GM12878 (cell line): ENCODE results near the gene MSL2. TPM values are rescaled to one million over a fixed set of nuclear protein-coding genes. Genes with fewer than 3 reads are reported as not detected.

ENCODE experiments used
- BACH1 ChIP-seq: fragments of 450-650 bp; IDR thresholded peaks from 2 replicates; pipeline ENCODE4 v1.6.1; 2017; ENCODE audit warnings: mild to moderate bottlenecking, borderline replicate concordance
- CHD1 ChIP-seq: IDR thresholded peaks from 2 replicates; pipeline ENCODE4 v1.6.1; 2012; ENCODE audit warnings: low read depth, low read length, improper control_type of control experiment
- ETV6 ChIP-seq, 2 experiments: fragments of 450-650 bp in 1 of 2; IDR thresholded peaks in 1 of 2; conservative IDR thresholded peaks in 1 of 2; 2 replicates each; pipeline ENCODE4 v1.6.1; 2014; ENCODE audit warnings: antibody characterized with exemption in 1 of 2, borderline replicate concordance in 1 of 2, low read depth in 1 of 2, mild to moderate bottlenecking in 1 of 2, moderate library complexity in 1 of 2
- FOS ChIP-seq: IDR thresholded peaks from 3 replicates; pipeline ENCODE4 v1.6.1; 2011; ENCODE audit warnings: borderline replicate concordance; ENCODE audit not compliant: insufficient read length; ENCODE audit errors: extremely low read depth
- IRF4 ChIP-seq: IDR thresholded peaks from 2 replicates; pipeline ENCODE4 v1.6.1; 2011; ENCODE audit warnings: low read depth, low read length
- KAT2A ChIP-seq: conservative IDR thresholded peaks from 2 replicates; pipeline ENCODE4 v1.6.1; 2011; ENCODE audit warnings: low read depth, low read length; ENCODE audit not compliant: control insufficient read depth
- LARP7 ChIP-seq: fragments of 450-650 bp; IDR thresholded peaks from 2 replicates; pipeline ENCODE4 v1.6.1; 2017; ENCODE audit warnings: mild to moderate bottlenecking
- RAD21 ChIP-seq: IDR thresholded peaks from 2 replicates; pipeline ENCODE4 v1.6.1; 2011; ENCODE audit warnings: mild to moderate bottlenecking, low read depth, low read length, moderate library complexity; ENCODE audit not compliant: insufficient read depth
- RBBP5 ChIP-seq: fragments of 200-600 bp; sonication (generic); conservative IDR thresholded peaks from 2 replicates; pipeline ENCODE4 v1.6.1; 2016
- RUNX3 ChIP-seq: IDR thresholded peaks from 2 replicates; pipeline ENCODE4 v1.6.1; 2012; ENCODE audit warnings: low read length, inconsistent platforms
- SP1 ChIP-seq: IDR thresholded peaks from one replicate; pipeline ENCODE4 v1.6.1; 2011; ENCODE audit warnings: low read depth, low read length
- SREBF2 ChIP-seq: IDR thresholded peaks from 2 replicates; pipeline ENCODE4 v1.6.1; 2012; ENCODE audit warnings: mild to moderate bottlenecking, low read length
- SUPT20H ChIP-seq: IDR thresholded peaks from 2 replicates; pipeline ENCODE4 v1.6.1; 2011; ENCODE audit warnings: low read depth, mild to moderate bottlenecking, low read length, moderate library complexity, borderline replicate concordance; ENCODE audit not compliant: control insufficient read depth
- SUZ12 ChIP-seq: fragments of 200-600 bp; sonication (generic); IDR thresholded peaks from one replicate; pipeline ENCODE4 v1.6.1; 2018; ENCODE audit warnings: antibody characterized with exemption, mild to moderate bottlenecking; ENCODE audit not compliant: unreplicated experiment
- TBL1XR1 ChIP-seq: IDR thresholded peaks from 2 replicates; pipeline ENCODE4 v1.6.1; 2012; ENCODE audit warnings: low read depth, low read length, improper control_type of control experiment
- TCF12 ChIP-seq: IDR thresholded peaks from 2 replicates; pipeline ENCODE4 v1.6.1; 2011; ENCODE audit warnings: low read depth, mild to moderate bottlenecking, low read length
- TCF3 ChIP-seq: IDR thresholded peaks from 2 replicates; pipeline ENCODE4 v1.6.1; 2012; ENCODE audit warnings: low read depth, mild to moderate bottlenecking, low read length, borderline replicate concordance; ENCODE audit not compliant: insufficient read depth
- WRNIP1 ChIP-seq: IDR thresholded peaks from 2 replicates; pipeline ENCODE4 v1.6.1; 2011; ENCODE audit warnings: low read depth, low read length, improper control_type of control experiment, borderline replicate concordance
- polyA plus RNA-seq, 11 experiments: library from polyadenylated mRNA; depleted of rRNA in 4 of 11; unstranded in 6 of 11; stranded (reverse) in 5 of 11; fragments of >200 nt; fragmentation: Nextera tagmentation in 4 of 11; fragmentation: Illumina TruSeq in 1 of 11; extraction: Ambion mirVana in 4 of 11; extraction: Trizol in 1 of 11; gene quantifications; 1 replicate in 1 of 11; 2 replicates in 10 of 11; pipeline versions ENCODE4 v1.2.1 to v1.2.3, GENCODE V29; 2011 to 2016; ENCODE audit warnings: inconsistent platforms in 2 of 11, missing spikeins in 2 of 11, low read depth in 1 of 11
- total RNA-seq, 4 experiments: library from RNA; depleted of rRNA in 3 of 4; stranded (reverse); fragments of >200 nt in 3 of 4; fragmentation: Illumina TruSeq in 1 of 4; extraction: Trizol in 1 of 4; gene quantifications; 2 replicates each; pipeline versions ENCODE4 v1.2.1 to v1.2.3, GENCODE V29; 2013 to 2021
- TF ChIP-seq, protein P1 (sequence below): fragments of 450-650 bp; IDR thresholded peaks from 2 replicates; pipeline ENCODE4 v1.6.1; 2016; ENCODE audit warnings: mild to moderate bottlenecking
- TF ChIP-seq, protein P2 (sequence below): fragments of 450-650 bp; IDR thresholded peaks from 2 replicates; pipeline ENCODE4 v1.6.1; 2017; ENCODE audit warnings: antibody characterized with exemption, mild to moderate bottlenecking, moderate library complexity
- TF ChIP-seq, protein P3 (sequence below): fragments of 450-650 bp; IDR thresholded peaks from 2 replicates; pipeline ENCODE4 v1.6.1; 2017; ENCODE audit warnings: mild to moderate bottlenecking, low read depth, inconsistent platforms; ENCODE audit not compliant: poor library complexity, severe bottlenecking

MSL2 gene
- total and polyA plus RNA-seq, 10 of the 15 experiments (the other 5 are each of a cell fraction or from before 2014, with no cell fraction given): 3.5 to 31.7 (median 10.5) TPM

DNA sequence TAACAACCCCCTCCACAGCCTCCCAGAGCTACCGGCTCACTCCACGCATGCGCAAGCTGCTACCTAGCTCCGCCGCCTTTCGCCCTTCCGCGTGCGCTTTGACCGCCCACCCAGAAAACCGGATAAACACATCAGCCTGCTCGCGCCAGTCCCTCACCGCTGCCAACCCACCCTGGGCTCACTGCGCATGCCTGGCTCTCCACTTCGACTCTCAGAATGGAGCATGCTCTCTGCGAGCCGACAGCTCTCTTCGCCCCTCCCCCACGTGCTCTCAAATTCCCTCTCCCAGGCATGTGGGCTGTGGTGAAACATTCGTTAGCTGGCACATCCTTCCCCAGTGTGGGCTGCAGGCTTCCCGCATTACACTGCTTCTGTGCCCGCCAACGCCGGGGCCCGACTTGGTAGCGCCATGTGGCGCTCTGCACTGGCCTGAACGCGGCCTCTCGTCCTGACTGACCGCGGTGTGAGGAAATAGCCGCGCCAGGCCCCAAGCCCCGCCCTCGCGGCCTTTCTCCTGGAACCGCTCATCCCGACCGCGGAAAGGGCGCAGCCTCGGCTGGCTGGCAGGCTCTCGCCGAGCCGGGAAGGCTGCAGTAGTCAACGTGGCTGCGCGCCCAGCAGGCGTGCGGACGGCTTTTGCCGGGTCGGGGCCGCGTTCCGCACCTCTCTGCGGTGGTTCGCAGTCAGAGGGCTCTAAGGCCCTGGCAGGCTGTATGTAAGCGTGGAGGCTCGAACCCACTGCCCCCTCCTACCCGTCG is 445 bp upstream of the MSL2 start (continued):
- no peak for TF ChIP-seq CHD1
- TF ChIP-seq SUPT20H: no peak
- TF ChIP-seq KAT2A: no peak
- TF ChIP-seq, protein P1, sequence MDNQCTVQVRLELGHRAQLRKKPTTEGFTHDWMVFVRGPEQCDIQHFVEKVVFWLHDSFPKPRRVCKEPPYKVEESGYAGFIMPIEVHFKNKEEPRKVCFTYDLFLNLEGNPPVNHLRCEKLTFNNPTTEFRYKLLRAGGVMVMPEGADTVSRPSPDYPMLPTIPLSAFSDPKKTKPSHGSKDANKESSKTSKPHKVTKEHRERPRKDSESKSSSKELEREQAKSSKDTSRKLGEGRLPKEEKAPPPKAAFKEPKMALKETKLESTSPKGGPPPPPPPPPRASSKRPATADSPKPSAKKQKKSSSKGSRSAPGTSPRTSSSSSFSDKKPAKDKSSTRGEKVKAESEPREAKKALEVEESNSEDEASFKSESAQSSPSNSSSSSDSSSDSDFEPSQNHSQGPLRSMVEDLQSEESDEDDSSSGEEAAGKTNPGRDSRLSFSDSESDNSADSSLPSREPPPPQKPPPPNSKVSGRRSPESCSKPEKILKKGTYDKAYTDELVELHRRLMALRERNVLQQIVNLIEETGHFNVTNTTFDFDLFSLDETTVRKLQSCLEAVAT: peak; percentile 73
- 0 out of 2 replicates have a peak, but pooled peaks have one; percentile 39 for TF ChIP-seq BACH1
- TF ChIP-seq TBL1XR1: no peak; the same call in 1 of the 2 replicates
- no peak for TF ChIP-seq SUZ12
- TF ChIP-seq, protein P2, sequence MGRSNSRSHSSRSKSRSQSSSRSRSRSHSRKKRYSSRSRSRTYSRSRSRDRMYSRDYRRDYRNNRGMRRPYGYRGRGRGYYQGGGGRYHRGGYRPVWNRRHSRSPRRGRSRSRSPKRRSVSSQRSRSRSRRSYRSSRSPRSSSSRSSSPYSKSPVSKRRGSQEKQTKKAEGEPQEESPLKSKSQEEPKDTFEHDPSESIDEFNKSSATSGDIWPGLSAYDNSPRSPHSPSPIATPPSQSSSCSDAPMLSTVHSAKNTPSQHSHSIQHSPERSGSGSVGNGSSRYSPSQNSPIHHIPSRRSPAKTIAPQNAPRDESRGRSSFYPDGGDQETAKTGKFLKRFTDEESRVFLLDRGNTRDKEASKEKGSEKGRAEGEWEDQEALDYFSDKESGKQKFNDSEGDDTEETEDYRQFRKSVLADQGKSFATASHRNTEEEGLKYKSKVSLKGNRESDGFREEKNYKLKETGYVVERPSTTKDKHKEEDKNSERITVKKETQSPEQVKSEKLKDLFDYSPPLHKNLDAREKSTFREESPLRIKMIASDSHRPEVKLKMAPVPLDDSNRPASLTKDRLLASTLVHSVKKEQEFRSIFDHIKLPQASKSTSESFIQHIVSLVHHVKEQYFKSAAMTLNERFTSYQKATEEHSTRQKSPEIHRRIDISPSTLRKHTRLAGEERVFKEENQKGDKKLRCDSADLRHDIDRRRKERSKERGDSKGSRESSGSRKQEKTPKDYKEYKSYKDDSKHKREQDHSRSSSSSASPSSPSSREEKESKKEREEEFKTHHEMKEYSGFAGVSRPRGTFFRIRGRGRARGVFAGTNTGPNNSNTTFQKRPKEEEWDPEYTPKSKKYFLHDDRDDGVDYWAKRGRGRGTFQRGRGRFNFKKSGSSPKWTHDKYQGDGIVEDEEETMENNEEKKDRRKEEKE: no peak
- 0 out of 4 replicates have a peak, but pooled peaks of 1 of the 2 experiments have one; percentile 25 for TF ChIP-seq ETV6 (conservative IDR thresholded peaks at IDR 0.05 in 1 of 2, IDR thresholded peaks at IDR 0.05 in 1 of 2; ENCODE audit: borderline replicate concordance in 1 of 2, low read depth in 1 of 2)
- peak; percentile 71 for TF ChIP-seq RUNX3
- TF ChIP-seq LARP7: peak; percentile 98
- no peak for TF ChIP-seq FOS
- peak; percentile 48; the same call in 1 of the 2 replicates for TF ChIP-seq TCF3
- TF ChIP-seq SP1: peak; percentile 35
- TF ChIP-seq, protein P3, sequence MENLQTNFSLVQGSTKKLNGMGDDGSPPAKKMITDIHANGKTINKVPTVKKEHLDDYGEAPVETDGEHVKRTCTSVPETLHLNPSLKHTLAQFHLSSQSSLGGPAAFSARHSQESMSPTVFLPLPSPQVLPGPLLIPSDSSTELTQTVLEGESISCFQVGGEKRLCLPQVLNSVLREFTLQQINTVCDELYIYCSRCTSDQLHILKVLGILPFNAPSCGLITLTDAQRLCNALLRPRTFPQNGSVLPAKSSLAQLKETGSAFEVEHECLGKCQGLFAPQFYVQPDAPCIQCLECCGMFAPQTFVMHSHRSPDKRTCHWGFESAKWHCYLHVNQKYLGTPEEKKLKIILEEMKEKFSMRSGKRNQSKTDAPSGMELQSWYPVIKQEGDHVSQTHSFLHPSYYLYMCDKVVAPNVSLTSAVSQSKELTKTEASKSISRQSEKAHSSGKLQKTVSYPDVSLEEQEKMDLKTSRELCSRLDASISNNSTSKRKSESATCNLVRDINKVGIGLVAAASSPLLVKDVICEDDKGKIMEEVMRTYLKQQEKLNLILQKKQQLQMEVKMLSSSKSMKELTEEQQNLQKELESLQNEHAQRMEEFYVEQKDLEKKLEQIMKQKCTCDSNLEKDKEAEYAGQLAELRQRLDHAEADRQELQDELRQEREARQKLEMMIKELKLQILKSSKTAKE: peak; percentile 28
- no peak for TF ChIP-seq RAD21
- TF ChIP-seq SREBF2: no peak
- 0 out of 2 replicates have a peak, but pooled peaks have one; percentile 71 for TF ChIP-seq RBBP5
- TF ChIP-seq TCF12: peak; percentile 22; the same call in 1 of the 2 replicates
- TF ChIP-seq WRNIP1: no peak
- TF ChIP-seq IRF4: no peak
